Neuronal stem cell (in vitro differentiated cells): ENCODE measurements around the gene CD226.

ENCODE experiments used
- DNase-seq: peaks from one replicate; pipeline ENCODE4 v3.0.0-alpha.2; 2013; ENCODE audit warnings: low spot score
- H2AFZ ChIP-seq: one replicate; pipeline ENCODE4 v1.6.1; 2013; ENCODE audit warnings: mild to moderate bottlenecking, low read length, inconsistent platforms
- H2AK5ac ChIP-seq: 2 replicates; pipeline ENCODE4 v1.6.1; 2013; ENCODE audit warnings: low read depth, mild to moderate bottlenecking, inconsistent platforms, low read length, moderate library complexity, mixed read lengths
- H2BK120ac ChIP-seq: 2 replicates; pipeline ENCODE4 v1.6.1; 2013; ENCODE audit warnings: low read depth, mild to moderate bottlenecking, inconsistent platforms, low read length, moderate library complexity, mixed read lengths
- H2BK12ac ChIP-seq: one replicate; pipeline ENCODE4 v1.6.1; 2013; ENCODE audit warnings: low read length, inconsistent platforms
- H2BK15ac ChIP-seq: 2 replicates; pipeline ENCODE4 v1.6.1; 2013; ENCODE audit warnings: mild to moderate bottlenecking, low read length, inconsistent platforms, mixed read lengths
- H2BK5ac ChIP-seq: one replicate; pipeline ENCODE4 v1.6.1; 2013; ENCODE audit warnings: inconsistent platforms, mild to moderate bottlenecking, low read length, moderate library complexity
- H3K14ac ChIP-seq: one replicate; pipeline ENCODE4 v1.6.1; 2013; ENCODE audit warnings: low read length, inconsistent platforms
- H3K18ac ChIP-seq: 2 replicates; pipeline ENCODE4 v1.6.1; 2013; ENCODE audit warnings: low read length, inconsistent platforms
- H3K23ac ChIP-seq: 2 replicates; pipeline ENCODE4 v1.6.1; 2013; ENCODE audit warnings: low read depth, mild to moderate bottlenecking, mixed read lengths, low read length, inconsistent platforms; ENCODE audit not compliant: poor library complexity
- H3K27ac ChIP-seq: replicated peaks from 3 replicates; pipeline ENCODE4 v1.5.1; 2013; ENCODE audit warnings: low read length, inconsistent platforms
- H3K27me3 ChIP-seq, 3 experiments: 2 replicates each; pipeline ENCODE4 v1.6.1; 2013; ENCODE audit warnings: low read length in 3 of 3, mild to moderate bottlenecking in 2 of 3, inconsistent platforms in 1 of 3, low read depth in 1 of 3, mixed read lengths in 1 of 3, moderate library complexity in 1 of 3; ENCODE audit not compliant: control insufficient read depth in 3 of 3, insufficient read depth in 3 of 3
- H3K36me3 ChIP-seq, 2 donors: replicated peaks in 1 of 2; 2 replicates each; pipeline ENCODE4 v1.6.1; 2013; ENCODE audit warnings: low read length in 2 of 2; ENCODE audit not compliant: control insufficient read depth in 2 of 2, insufficient read depth in 2 of 2
- H3K4ac ChIP-seq: 2 replicates; pipeline ENCODE4 v1.6.1; 2013; ENCODE audit warnings: inconsistent platforms, mild to moderate bottlenecking, low read length, moderate library complexity
- H3K4me1 ChIP-seq, 2 donors: 1 replicate in 1 of 2; 2 replicates in 1 of 2; pipeline ENCODE4 v1.6.1; 2013; ENCODE audit warnings: low read length in 2 of 2, low read depth in 1 of 2; ENCODE audit not compliant: control insufficient read depth in 2 of 2, insufficient read depth in 1 of 2
- H3K4me2 ChIP-seq: one replicate; pipeline ENCODE4 v1.6.1; 2013; ENCODE audit warnings: mild to moderate bottlenecking, low read length, inconsistent platforms; ENCODE audit not compliant: insufficient read depth, poor library complexity, severe bottlenecking
- H3K4me3 ChIP-seq, 2 donors: 2 replicates each; pipeline ENCODE4 v1.5.1; 2013; ENCODE audit warnings: low read length in 2 of 2, mild to moderate bottlenecking in 2 of 2, inconsistent platforms in 1 of 2, moderate library complexity in 1 of 2
- H3K79me1 ChIP-seq: one replicate; pipeline ENCODE4 v1.6.1; 2013; ENCODE audit warnings: low read depth, mild to moderate bottlenecking, inconsistent platforms, low read length, moderate library complexity
- H3K9ac ChIP-seq: one replicate; pipeline ENCODE4 v1.6.1; 2013; ENCODE audit warnings: mild to moderate bottlenecking, low read depth, low read length, inconsistent platforms; ENCODE audit not compliant: poor library complexity
- H3K9me3 ChIP-seq, 2 donors: replicated peaks in 1 of 2; 2 replicates each; pipeline versions ENCODE3 to v1.6.1; 2013; ENCODE audit warnings: low read length in 2 of 2, mild to moderate bottlenecking in 2 of 2, inconsistent platforms in 1 of 2, low read depth in 1 of 2, mixed read lengths in 1 of 2, moderate library complexity in 1 of 2; ENCODE audit not compliant: control insufficient read depth in 2 of 2, insufficient read depth in 1 of 2
- H4K8ac ChIP-seq: one replicate; pipeline ENCODE4 v1.6.1; 2013; ENCODE audit warnings: low read depth, mild to moderate bottlenecking, inconsistent platforms, low read length, moderate library complexity
- H4K91ac ChIP-seq: one replicate; pipeline ENCODE4 v1.6.1; 2013; ENCODE audit warnings: low read length, low read depth, mild to moderate bottlenecking, inconsistent platforms; ENCODE audit not compliant: poor library complexity
- WGBS, 2 donors: extraction: QIAGEN DNeasy Blood & Tissue Kit; methylation state at CpG; one replicate each; pipeline ENCODE4 v1.1.7; 2013; ENCODE audit warnings: missing lambda C conversion rate in 2 of 2, mixed read lengths in 1 of 2; ENCODE audit not compliant: insufficient read length in 2 of 2, insufficient replicate concordance in 1 of 2; ENCODE audit errors: extremely low coverage in 2 of 2; 5-methylcytosine and 5-hydroxymethylcytosine counted together

CD226 gene

DNA sequence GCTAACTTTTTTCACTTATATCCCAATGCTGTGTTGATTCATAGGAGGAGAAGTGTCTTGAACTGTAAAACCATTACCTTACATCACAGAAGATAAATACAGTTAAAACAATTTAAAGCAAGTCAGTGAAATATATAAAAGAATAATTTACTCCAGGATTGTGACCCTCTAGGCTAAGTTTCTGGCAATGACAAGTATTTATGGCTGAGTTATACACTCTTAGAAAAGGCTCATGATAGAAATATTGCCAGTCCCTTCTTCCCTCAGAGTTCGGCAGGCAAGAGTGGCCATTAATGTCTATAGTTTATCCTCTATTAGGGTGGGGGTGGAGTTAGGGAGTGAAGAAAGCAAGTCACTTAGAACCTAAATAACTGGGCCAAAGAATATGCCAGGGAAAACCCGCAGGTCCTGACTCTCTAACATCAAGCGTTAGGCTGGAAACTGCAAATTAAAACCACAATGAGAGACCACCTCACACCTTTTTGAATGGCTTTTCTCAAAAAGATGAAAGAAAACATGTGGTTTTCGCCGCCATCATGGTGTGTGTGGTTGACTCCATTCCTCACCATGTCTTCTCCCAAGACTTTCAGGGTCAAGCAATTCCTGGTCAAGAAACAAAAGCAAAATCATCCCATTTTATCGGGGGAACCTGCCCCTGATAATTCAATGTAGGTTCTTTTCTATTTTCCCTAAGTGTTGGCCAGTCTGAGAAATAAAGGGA lies 69.3 kb downstream of the CD226 start:
- Histone ChIP-seq H3K27me3 (no peaks in the 10 kb centered on the region), H3K4ac (no peak overlapping the region), H3K4me2 (no peak overlapping the region), H2BK12ac (no peak overlapping the region), H3K9me3 (no peaks in the 10 kb centered on the region), H3K4me1 (peaks cover 3 to 8% of the 10 kb centered on the region in 2 donors), H4K91ac (no peak overlapping the region), H3K14ac (no peak overlapping the region), H3K4me3 (no peak overlapping the region), H4K8ac (no peak overlapping the region), H2AK5ac (no peak overlapping the region), H2AFZ (peak overlapping the region; percentile 73), H3K79me1 (no peaks in the 10 kb centered on the region), H3K27ac (no peak overlapping the region), H2BK15ac (no peak overlapping the region), H3K36me3 (no peaks in the 10 kb centered on the region), H3K18ac (no peak overlapping the region), H2BK120ac (no peak overlapping the region), H3K9ac (no peak overlapping the region), H2BK5ac (no peak overlapping the region), H3K23ac (no peak overlapping the region)
- DNase-seq, result no peak
- no CpG with 5 or more reads among the region's 6 CpGs for WGBS, 2 donors

DNA sequence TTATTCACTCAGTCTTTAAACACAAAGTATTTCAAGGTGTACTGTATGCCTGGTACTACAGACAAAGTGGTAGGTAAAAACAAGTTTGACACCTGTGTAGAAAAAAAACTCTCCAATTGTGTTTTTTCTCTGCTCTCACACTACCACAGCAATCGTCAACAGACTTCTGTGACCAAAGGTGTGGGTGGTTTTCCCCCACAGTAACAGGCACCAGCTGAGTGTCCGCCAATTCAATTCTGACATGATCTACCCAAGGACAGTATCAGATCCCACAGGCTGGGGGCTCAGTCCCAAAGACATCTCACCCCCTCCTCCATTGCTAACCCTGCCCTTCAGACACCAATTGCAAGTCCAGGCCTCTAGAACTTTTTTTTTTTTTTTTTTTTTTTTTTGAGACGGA lies 71.2 kb downstream of the CD226 start:
- Histone ChIP-seq H3K4me2 (no peak overlapping the region), H3K23ac (no peak overlapping the region), H4K91ac (no peak overlapping the region), H2BK5ac (no peak overlapping the region), H3K4me1 (peaks cover 3 to 8% of the 10 kb centered on the region in 2 donors), H3K4ac (no peak overlapping the region), H2AFZ (no peak overlapping the region), H3K14ac (no peak overlapping the region), H2BK15ac (no peak overlapping the region), H4K8ac (no peak overlapping the region), H3K4me3 (no peak overlapping the region), H3K9ac (no peak overlapping the region), H3K27me3 (no peaks in the 10 kb centered on the region), H2BK12ac (no peak overlapping the region), H3K79me1 (no peaks in the 10 kb centered on the region), H2AK5ac (no peak overlapping the region), H3K9me3 (no peaks in the 10 kb centered on the region), H3K18ac (no peak overlapping the region), H2BK120ac (no peak overlapping the region), H3K27ac (no peak overlapping the region), H3K36me3 (no peaks in the 10 kb centered on the region)
- no peak for DNase-seq
- no CpG with 5 or more reads among the region's 3 CpGs for WGBS, 2 donors

DNA sequence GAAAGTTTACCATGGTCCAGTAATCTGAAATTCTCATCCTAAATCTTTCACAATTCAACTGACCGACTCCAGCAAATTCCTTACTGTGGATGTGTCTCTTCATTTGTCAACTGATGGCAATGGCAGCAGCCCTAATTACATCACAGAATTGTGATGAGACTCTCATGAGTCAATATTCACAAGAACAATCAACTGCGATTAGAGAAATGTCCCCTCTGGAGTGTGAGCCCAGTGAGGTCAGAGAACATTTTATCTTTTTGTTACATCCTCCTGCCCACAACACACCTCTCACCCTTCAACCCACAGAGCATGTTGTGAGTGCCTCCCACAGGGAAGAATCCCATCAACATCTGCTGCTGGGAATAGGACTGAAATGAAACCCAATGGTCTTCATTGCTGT lies 73.6 kb downstream of the CD226 start:
- Histone ChIP-seq H2AFZ (peak overlapping the region; percentile 7), H2BK120ac (no peak overlapping the region), H3K27me3 (no peaks in the 10 kb centered on the region), H3K9me3 (no peaks in the 10 kb centered on the region), H3K4me3 (no peak overlapping the region), H3K27ac (no peak overlapping the region), H3K9ac (no peak overlapping the region), H3K36me3 (no peaks in the 10 kb centered on the region), H3K79me1 (no peaks in the 10 kb centered on the region), H3K4me2 (no peak overlapping the region), H2BK15ac (no peak overlapping the region), H3K23ac (no peak overlapping the region), H2BK12ac (no peak overlapping the region), H3K14ac (no peak overlapping the region), H3K4ac (no peak overlapping the region), H2AK5ac (no peak overlapping the region), H4K8ac (no peak overlapping the region), H2BK5ac (no peak overlapping the region), H3K18ac (no peak overlapping the region), H4K91ac (no peak overlapping the region), H3K4me1 (peaks cover 3 to 5% of the 10 kb centered on the region in 2 donors)
- DNase-seq, result no peak
- WGBS, 2 donors, result no CpG with 5 or more reads among the region's 2 CpGs

DNA sequence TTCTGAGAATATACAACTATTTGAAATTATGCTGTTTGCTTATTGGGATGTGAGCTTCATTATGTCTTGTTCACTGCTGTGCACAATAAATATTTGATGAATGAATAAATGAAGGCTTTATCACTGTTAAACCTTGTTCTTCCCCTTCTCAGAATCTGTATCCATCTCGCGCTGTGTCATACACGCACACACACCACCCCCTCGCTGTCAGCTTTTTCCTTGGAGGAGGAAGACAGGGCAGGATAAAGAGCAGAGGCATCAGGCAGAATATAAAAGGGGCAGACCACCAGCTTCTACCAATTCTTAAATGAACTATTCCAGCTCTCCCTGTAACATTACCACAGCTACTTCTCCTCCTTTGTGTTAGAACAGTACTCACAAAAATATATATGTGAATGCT lies 75.0 kb downstream of the CD226 start:
- H3K9me3 ChIP-seq, result no peaks in the 10 kb centered on the region
- no CpG with 5 or more reads among the region's 4 CpGs for WGBS, 2 donors
- no peak overlapping the region for H3K27ac ChIP-seq
- H3K4me1 ChIP-seq, result peaks cover 0 to 3% of the 10 kb centered on the region in 2 donors
- H4K91ac ChIP-seq, result no peak overlapping the region
- H3K4me2 ChIP-seq, result no peak overlapping the region
- no peak overlapping the region for H2BK120ac ChIP-seq
- H2BK5ac ChIP-seq, result no peak overlapping the region
- no peak overlapping the region for H3K9ac ChIP-seq
- H3K79me1 ChIP-seq, result no peaks in the 10 kb centered on the region
- no peak overlapping the region for H3K18ac ChIP-seq
- no peak overlapping the region for H3K4ac ChIP-seq
- no peak overlapping the region for H2BK15ac ChIP-seq
- no peak for DNase-seq
- no peak overlapping the region for H2AFZ ChIP-seq
- H3K14ac ChIP-seq, result no peak overlapping the region
- no peaks in the 10 kb centered on the region for H3K27me3 ChIP-seq
- no peak overlapping the region for H2AK5ac ChIP-seq
- no peak overlapping the region for H2BK12ac ChIP-seq
- H3K4me3 ChIP-seq, result no peak overlapping the region
- no peak overlapping the region for H3K23ac ChIP-seq
- H4K8ac ChIP-seq, result no peak overlapping the region
- H3K36me3 ChIP-seq, result no peaks in the 10 kb centered on the region
